NCI-H82 (cell line): ENCODE results near the gene POU5F1.
A peak's percentile ranks its signal among the peaks of the same experiment; 100 is the strongest.

ENCODE experiments used
- DNase-seq: peaks from one replicate; lab custom pipeline; 2025; lab: John Stamatoyannopoulos, UW

The POU5F1 gene

DNA sequence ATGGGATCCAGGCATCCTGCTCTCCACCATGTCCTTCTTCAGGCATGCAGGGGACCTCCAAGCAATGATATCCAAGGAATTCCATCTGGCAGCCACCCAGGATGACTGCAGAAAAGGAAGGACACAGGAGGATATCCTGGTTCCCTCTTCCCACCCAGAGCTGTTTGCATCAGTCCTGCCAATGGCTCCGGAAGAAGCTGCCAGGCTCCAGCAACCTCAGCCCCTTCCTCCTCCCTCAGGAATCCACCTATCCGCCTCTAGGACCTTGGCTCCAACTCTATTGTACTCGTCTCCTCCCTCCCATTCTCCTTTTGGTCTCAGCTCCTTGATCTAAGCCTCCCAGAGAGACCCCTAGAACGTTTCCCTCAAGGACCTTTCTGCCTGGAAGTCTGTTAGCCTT is 30.9 kb downstream of the POU5F1 start:
- DNase-seq, result no peak

- no peak for DNase-seq
These were observed 31.5 kb downstream of the POU5F1 start, which contains the start of gene PSORS1C2 for GRCh38 chr6:31138982-31139381. Gene PSORS1C2 (minus strand): TSS chr6:31139066. CDS start chr6:31139026, 40 bp downstream.

DNA sequence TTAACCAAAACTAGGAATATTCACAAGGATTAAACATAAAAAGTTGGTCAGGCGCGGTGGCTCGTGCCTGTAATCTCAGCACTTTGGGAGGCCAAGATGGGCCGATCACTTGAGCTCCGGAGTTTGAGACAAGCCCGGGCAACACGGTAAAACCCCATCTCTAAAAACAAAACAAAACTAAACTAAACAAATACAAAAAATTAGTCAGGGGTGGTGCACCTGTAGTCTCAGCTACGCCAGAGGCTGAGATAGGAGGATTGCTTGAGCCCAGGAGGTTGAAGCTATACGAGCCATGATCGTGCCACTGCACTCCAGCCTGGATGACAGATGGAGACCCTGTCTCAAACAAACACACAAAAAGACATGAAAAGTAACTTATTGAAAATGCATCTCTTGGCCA is 34.8 kb downstream of the POU5F1 start:
- DNase-seq, result no peak

- no peak for DNase-seq
These were observed 37.7 kb downstream of the POU5F1 start for GRCh38 chr6:31132806-31133205.

DNA sequence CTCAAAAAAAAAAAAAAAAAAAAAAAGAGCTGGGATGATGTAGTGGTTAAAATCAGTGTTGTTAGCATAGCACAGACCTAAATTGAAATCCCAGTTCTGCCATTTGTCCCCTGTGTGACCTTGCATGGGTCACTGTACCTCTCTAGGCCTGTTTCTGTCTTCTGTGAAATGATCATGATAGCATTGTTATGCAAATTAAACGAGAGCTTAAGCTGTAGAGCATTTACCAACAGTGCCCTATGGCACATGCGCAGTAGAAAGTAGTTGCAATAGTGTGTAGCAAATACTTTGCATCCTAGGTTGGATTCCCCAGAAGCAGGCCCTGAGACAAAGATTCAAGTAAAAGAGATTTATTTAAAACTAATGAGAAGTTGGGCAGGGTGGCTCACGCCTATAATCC is 38.9 kb downstream of the POU5F1 start:
- no peak for DNase-seq

- no peak for DNase-seq
These were observed 39.7 kb downstream of the POU5F1 start for GRCh38 chr6:31130751-31131150.

- DNase-seq, result no peak
These were observed 41.4 kb downstream of the POU5F1 start for GRCh38 chr6:31129130-31129529.

- peak; percentile 77 for DNase-seq
These were observed 42.3 kb downstream of the POU5F1 start for GRCh38 chr6:31128093-31128676.

DNA sequence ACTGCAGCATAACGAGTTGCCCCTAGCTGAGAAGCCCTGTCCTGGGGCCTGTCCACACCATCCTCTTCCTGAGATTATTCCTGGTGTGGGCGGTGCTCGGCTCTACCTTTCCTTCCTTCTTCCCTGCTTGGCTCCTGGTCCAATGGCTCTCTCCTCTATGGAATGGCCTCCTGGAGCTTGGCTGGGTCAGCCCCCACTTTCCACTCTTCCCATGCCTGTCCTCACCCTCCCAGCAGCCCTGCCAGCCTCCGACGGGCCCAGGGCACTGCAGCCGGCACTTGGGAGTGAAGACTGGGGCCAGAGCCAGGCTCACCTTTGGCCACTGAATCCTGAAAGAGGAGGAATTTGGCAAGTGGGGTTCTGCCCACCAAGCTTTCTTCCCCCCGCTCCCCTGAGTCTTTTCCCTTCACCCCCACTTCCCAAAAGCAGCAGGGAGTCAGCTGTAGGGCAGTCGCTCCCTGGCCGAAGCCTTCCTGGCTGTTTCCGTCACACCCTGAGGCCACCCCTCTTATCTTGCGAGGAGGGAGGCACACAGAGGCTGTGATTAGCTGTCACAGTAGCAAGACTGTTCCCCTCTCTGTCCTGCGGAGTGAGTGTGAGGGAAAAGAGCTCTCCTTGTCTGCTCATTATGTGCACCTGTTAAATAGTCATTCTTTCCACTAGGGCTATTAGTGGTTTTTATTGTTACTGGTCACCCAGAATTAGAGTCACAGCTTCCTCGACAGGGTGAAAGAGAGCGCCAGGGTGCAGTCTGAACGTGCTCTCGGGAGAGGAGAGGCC is 43.9 kb downstream of the POU5F1 start:
- DNase-seq, result no peak

GRCh38 chr6:31125586-31126363 is 44.7 kb downstream of the POU5F1 start:
- peak; percentile 24 for DNase-seq

GRCh38 chr6:31125162-31125561 is 45.3 kb downstream of the POU5F1 start:
- no peak for DNase-seq

DNA sequence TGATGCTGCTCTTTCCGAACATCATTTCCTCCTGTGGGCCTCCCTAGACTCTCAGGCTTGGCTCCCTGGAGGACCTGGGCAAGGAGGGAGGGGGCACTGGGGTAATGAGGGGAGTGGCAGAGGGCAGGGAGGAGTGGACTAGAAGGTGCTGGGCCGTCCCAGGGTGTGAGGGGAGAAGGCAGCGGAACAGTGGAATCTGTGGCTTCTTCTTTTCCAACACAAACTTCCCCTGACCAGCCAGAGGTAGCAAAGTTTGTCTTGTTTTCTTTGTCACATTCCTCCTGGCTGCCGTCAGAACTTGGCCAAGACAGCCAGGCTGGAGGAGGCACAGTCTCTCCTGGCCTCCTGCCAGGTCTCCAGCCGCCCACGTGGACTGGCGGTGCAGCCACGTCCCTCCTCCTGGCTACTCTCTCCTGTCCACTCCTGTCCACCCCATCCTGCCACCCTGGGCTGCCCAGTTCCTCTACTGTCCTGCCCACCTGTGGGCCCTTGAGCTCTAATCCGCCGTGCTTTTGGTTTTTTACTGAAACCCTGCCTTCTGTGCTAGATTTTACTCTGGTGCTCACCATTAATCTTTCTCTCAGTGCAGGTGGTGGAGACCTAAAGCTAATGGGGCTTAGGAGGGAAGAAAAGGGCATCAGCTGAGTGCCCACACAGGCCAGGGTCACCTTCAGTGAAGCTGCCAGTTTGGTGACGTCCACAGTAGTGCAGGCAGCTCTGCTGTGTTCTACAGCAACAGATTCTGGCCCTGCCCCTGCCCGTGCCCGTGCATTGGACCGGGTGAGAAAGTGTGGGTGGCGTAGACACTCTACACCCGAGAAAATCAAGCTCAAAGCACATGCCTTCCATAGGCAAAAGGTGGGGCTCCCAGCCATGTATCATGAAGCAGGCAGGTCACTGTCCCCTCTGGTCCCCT is 47.4 kb downstream of the POU5F1 start:
- DNase-seq, result no peak

GRCh38 chr6:31121131-31121790 is 49.2 kb downstream of the POU5F1 start:
- no peak for DNase-seq

DNA sequence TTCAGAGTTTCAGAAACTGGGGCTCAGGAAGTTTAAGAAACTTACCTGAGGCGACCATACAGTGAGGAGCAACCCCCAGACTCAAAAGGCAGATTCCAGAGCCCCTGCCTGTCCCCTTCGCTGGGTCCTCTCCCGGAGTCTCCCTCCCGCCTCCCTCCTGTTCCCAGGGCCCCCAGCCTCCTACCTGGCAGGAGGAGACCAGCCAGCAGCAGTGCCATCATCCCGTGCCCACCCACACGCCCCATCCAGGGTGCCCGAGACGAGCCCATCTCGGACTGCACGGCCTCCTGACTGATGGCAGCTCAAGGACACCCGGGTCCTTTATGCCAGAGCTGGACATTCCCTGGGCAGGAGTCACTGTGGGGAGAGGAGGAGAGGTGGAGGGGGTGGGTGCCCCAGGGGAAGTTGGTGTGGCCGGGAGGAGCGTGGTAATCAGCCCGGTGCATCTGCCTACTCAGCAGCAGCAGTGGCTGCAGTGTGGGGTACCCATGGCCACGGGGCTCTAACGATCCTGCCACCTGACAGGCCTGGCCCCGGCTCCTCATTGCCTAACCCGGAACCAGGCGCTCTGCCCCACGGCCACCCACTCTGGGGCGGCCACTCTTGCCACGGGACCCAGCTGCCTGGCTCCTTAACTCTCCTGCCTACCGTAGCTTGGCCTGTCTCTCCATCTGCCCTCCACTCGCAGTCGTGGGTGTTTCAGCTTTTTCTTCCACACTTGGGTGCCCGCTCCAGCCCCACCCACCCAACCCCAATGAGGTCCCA is 50.1 kb downstream of the POU5F1 start, which contains the start of gene CDSN:
Gene CDSN (minus strand): TSS at position 296 of the 765 bp plus-strand sequence. CDS start 27 bp downstream, at position 269.
- no peak for DNase-seq

GRCh38 chr6:31118178-31118577 is 52.3 kb downstream of the POU5F1 start:
- no peak for DNase-seq

- DNase-seq, result no peak
These were observed 53.7 kb downstream of the POU5F1 start for GRCh38 chr6:31116661-31117385.

GRCh38 chr6:31115941-31116560 is 54.4 kb downstream of the POU5F1 start:
- no peak for DNase-seq

- DNase-seq, result no peak
These were observed 55.3 kb downstream of the POU5F1 start for GRCh38 chr6:31114970-31115849.
